Measurements from ENCODE around the gene PDE4D.

DNA sequence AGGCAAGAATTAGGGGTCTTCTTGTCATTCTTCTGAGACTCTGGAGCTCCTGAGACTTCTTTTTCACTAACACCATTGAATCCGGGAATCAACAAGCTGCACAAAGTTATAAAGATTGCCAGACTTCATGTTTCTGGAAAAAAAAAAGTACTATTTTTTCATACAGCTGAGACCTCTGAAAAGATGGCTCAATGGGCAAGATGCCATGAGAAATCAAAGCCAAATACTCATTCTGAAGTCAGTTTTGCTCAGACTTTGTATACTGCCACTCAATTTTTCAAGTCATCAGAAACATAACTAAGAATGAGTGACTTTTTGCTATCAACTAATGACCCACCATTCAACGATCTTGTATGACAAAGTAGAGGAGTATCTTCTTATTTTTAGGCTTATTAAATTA, 798.7 kb downstream of the PDE4D start:
- no peak for TF ChIP-seq POLR2A (IDR thresholded peaks at IDR 0.05)
- TF ChIP-seq, protein P1, sequence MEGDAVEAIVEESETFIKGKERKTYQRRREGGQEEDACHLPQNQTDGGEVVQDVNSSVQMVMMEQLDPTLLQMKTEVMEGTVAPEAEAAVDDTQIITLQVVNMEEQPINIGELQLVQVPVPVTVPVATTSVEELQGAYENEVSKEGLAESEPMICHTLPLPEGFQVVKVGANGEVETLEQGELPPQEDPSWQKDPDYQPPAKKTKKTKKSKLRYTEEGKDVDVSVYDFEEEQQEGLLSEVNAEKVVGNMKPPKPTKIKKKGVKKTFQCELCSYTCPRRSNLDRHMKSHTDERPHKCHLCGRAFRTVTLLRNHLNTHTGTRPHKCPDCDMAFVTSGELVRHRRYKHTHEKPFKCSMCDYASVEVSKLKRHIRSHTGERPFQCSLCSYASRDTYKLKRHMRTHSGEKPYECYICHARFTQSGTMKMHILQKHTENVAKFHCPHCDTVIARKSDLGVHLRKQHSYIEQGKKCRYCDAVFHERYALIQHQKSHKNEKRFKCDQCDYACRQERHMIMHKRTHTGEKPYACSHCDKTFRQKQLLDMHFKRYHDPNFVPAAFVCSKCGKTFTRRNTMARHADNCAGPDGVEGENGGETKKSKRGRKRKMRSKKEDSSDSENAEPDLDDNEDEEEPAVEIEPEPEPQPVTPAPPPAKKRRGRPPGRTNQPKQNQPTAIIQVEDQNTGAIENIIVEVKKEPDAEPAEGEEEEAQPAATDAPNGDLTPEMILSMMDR (IDR thresholded peaks at IDR 0.05), result no peak

Measured in right lobe of liver (tissue), 4 donors.